ENCODE measurements around the gene C21orf58. TPM values are rescaled to one million over a fixed set of nuclear protein-coding genes. Genes with fewer than 3 reads are reported as not detected.

C21orf58 gene
- total RNA-seq, 4 donors from 2014 or later, result 0.13 to 2.8 (median 1.2) TPM

GRCh38 chr21:46362946-46363345, 39.3 kb upstream of the C21orf58 start:
- Histone ChIP-seq H3K4me1 (no peaks in the 10 kb centered on the region), H3K4me3 (no peak overlapping the region), H3K36me3 (peaks cover 0 to 95% of the 10 kb centered on the region in 2 donors), H3K27me3 (no peaks in the 10 kb centered on the region), H3K9me3 (no peaks in the 10 kb centered on the region), H3K27ac (no peak overlapping the region)
- 79 to 93% methylated on average over 3 to 4 of the region's 15 CpGs for WGBS, 2 donors (ENCODE audit: low coverage in 1 of 2)
- TF ChIP-seq POLR2A (IDR thresholded peaks at IDR 0.05), result no peak
- no peak for TF ChIP-seq CTCF (IDR thresholded peaks at IDR 0.05)
- no peak for TF ChIP-seq EP300 (IDR thresholded peaks at IDR 0.05)
- TF ChIP-seq POLR2AphosphoS5 (IDR thresholded peaks at IDR 0.05), result no peak
- ATAC-seq, result no peak

- WGBS, 2 donors (ENCODE audit: low coverage in 1 of 2), result 64 to 71% methylated on average over 1 to 7 of the region's 10 CpGs
- Histone ChIP-seq H3K4me1 (no peaks in the 10 kb centered on the region), H3K4me3 (no peak overlapping the region), H3K27ac (no peak overlapping the region), H3K27me3 (no peaks in the 10 kb centered on the region), H3K36me3 (peaks cover 0 to 95% of the 10 kb centered on the region in 2 donors), H3K9me3 (no peaks in the 10 kb centered on the region)
- no peak for ATAC-seq
- TF ChIP-seq CTCF (IDR thresholded peaks at IDR 0.05) (no peak), POLR2A (IDR thresholded peaks at IDR 0.05) (no peak), EP300 (IDR thresholded peaks at IDR 0.05) (no peak), POLR2AphosphoS5 (IDR thresholded peaks at IDR 0.05) (no peak)
Measured at GRCh38 chr21:46361935-46362334, 38.3 kb upstream of the C21orf58 start.

GRCh38 chr21:46361176-46361575, 37.5 kb upstream of the C21orf58 start:
- no peak for ATAC-seq
- TF ChIP-seq EP300 (IDR thresholded peaks at IDR 0.05) (no peak), POLR2AphosphoS5 (IDR thresholded peaks at IDR 0.05) (no peak), POLR2A (IDR thresholded peaks at IDR 0.05) (no peak), CTCF (IDR thresholded peaks at IDR 0.05) (no peak)
- WGBS, 2 donors (ENCODE audit: low coverage in 1 of 2), result 81 to 95% methylated on average over 5 to 10 of the region's 10 CpGs
- Histone ChIP-seq H3K36me3 (peaks cover 0 to 95% of the 10 kb centered on the region in 2 donors), H3K27ac (no peak overlapping the region), H3K4me3 (no peak overlapping the region), H3K4me1 (no peaks in the 10 kb centered on the region), H3K9me3 (no peaks in the 10 kb centered on the region), H3K27me3 (no peaks in the 10 kb centered on the region)

- ATAC-seq, result no peak
- 93 to 94% methylated on average over 3 to 9 of the region's 19 CpGs for WGBS, 2 donors (ENCODE audit: low coverage in 1 of 2)
- Histone ChIP-seq H3K27ac (no peak overlapping the region), H3K4me3 (no peak overlapping the region), H3K4me1 (no peaks in the 10 kb centered on the region), H3K27me3 (no peaks in the 10 kb centered on the region), H3K9me3 (no peaks in the 10 kb centered on the region), H3K36me3 (peaks cover 0 to 96% of the 10 kb centered on the region in 2 donors)
- TF ChIP-seq POLR2AphosphoS5 (IDR thresholded peaks at IDR 0.05) (no peak), EP300 (IDR thresholded peaks at IDR 0.05) (no peak), POLR2A (IDR thresholded peaks at IDR 0.05) (no peak), CTCF (IDR thresholded peaks at IDR 0.05) (no peak)
Measured at GRCh38 chr21:46357684-46358425, 34.2 kb upstream of the C21orf58 start.

GRCh38 chr21:46357335-46357604, 33.6 kb upstream of the C21orf58 start:
- Histone ChIP-seq H3K4me3 (no peak overlapping the region), H3K36me3 (peaks cover 0 to 96% of the 10 kb centered on the region in 2 donors), H3K4me1 (no peaks in the 10 kb centered on the region), H3K27me3 (no peaks in the 10 kb centered on the region), H3K27ac (no peak overlapping the region), H3K9me3 (no peaks in the 10 kb centered on the region)
- 90 to 100% methylated on average over 2 to 4 of the region's 4 CpGs for WGBS, 2 donors (ENCODE audit: low coverage in 1 of 2)
- ATAC-seq, result no peak
- TF ChIP-seq CTCF (IDR thresholded peaks at IDR 0.05) (no peak), POLR2AphosphoS5 (IDR thresholded peaks at IDR 0.05) (no peak), EP300 (IDR thresholded peaks at IDR 0.05) (no peak), POLR2A (IDR thresholded peaks at IDR 0.05) (no peak)
